ENCODE measurements around the gene RNGTT.

The RNGTT gene

DNA sequence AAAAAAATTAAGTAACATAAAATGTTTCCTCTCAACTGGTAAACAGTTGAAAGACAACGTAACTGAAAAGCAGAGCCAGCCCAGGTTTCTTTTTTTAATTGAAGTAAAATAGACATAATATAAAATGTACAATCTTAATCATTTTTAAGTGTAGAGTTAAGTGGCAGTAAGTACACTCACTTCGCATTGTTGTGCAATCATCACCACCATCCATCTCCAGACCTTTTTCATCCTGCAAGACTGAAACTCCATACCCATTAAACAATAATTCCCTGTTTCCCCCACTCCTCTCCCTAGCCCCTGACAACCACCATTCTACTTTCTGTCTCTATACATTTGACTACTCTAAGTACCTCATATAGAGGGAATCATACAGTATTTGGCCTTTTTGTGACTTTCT is 395.7 kb downstream of the RNGTT start:
- DNase-seq (ENCODE audit: extremely low read depth in 1 of 2, low read depth in 1 of 2), result no peak

DNA sequence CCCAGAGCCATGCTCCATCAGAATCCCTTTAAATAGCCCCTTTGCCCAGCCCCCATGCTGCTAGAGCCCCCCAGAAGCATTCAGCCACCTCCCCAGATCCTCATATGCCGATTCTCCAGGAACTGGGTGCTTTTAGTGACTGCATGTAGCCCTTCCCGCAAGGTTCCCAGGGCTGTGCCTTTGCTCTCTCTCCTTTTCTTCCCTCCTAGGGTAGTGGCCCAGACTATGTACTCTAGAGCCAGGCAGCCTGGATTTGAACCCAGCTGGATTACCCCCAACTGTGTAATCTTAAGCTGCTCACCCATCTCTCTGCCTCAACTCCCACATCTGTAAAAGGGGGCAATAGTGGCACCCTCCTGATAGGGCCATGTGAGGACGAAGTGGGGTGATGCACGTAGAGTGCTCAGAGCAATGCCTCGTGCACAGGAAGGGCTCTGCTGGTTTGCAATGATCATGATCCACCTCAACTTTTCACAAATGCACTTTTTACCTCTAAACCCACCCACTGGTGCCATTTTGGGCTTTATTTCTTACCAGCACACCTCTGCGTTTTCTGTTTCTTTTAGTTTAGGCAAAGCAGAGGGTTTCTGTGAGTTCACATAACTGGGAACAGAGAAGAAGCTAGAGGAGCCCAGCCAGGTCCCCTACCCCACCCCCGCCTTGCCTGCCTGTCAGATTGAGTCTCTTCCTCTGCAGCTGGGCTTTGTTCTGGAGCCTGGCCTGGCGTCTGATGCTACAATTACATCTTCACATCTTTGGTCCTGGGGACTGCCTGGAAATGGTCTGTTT is 396.5 kb downstream of the RNGTT start:
- no peak for DNase-seq (ENCODE audit: extremely low read depth in 1 of 2, low read depth in 1 of 2)

DNA sequence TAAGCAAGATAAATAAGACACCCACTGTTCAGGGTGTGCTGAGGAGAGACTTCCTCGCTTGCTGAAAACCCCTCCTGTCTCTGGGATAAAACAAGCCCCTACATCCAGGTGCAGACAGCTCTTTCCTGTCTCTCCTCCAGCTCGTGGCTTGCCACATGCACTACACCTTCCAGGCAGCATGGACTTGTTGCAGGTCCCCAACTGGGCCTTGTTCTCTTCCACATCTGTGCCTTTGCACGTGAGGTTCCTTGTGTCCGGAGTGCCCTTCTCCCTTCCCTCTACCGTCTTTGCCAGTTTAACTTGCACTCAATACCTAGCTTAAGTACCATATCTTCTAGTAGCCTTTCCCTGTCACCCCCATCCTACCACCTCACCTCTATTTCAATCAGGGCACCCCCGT is 397.6 kb downstream of the RNGTT start:
- no peak for DNase-seq (ENCODE audit: extremely low read depth in 1 of 2, low read depth in 1 of 2)

DNA sequence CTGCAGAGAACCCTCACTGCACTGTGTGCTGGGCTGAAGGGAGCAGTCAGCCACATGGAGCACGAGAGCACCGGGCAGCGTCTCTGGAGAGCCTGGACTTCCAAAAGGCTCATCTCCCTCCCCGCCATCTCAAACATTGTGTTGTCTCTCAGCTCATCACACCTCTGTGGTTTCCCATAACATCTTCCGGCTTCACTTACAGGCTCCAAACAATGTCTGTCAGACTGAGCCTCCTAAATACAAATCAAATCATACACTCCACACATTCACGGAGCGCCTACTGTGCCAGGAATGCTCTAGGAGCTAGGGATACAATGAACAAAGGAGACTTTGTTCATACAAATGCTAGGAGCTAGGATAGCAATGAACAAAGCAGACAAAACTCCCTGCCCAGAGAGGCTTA is 398.0 kb downstream of the RNGTT start:
- no peak for DNase-seq (ENCODE audit: extremely low read depth in 1 of 2, low read depth in 1 of 2)

DNA sequence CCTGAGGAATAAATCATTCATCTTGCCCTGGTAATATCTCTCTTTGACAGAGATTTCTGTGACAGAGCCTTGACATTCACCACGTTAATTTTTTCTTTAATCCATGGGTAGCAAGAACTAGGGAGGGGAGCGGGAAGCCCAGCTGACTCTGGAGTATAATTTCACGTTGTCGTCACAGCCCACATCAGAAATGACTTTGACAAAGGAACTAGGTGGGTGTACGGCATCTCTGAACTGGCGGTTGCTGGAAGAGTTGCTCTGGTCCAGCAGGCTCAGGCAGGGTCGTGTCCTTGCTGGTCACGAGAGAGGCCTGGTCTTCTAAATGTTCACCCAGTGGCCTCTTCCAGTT is 400.2 kb downstream of the RNGTT start:
- no peak for DNase-seq (ENCODE audit: extremely low read depth in 1 of 2, low read depth in 1 of 2)

DNA sequence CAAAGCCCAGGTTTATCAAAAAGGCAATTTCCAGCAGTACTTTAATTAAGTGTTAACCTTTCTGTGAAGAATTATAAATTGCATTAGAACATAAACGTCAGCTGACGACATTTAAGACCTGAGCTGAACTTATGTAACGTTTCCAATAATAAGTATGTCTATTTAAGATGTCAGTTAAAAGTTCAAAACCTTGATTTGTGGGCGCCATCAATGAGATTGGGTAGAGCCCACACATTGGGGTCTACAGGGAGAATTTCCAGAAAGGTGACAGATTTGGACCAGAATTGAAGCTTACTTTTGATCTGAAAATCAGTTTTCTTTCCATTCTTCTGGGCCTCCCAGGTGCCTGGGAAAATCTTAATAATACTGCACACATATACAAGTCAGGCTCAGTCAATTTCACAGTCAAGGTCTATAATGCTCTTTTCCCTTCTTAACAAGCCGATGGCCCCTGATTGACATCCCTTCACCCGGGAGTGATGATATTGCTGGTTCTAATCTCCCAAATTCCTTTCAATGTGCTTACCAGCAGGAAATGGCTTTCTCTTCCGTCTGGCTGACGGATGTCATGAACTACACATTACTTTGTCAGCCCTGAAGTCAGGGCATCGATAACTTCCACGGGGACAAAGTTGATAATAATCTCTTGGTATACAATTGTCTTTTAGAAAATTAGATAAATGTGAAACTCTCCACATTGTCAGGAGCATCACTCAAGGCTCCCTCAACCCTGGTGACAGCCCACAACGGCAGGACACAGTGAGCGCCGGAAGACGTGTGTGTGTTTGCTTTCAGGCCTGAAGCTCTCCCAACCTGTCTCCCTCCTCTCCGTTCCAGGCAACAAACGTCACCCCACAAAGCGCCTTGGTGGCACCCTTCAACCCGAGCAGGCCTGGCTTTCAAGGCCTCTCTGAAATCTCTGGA is 400.8 kb downstream of the RNGTT start:
- DNase-seq (ENCODE audit: extremely low read depth in 1 of 2, low read depth in 1 of 2), result no peak

DNA sequence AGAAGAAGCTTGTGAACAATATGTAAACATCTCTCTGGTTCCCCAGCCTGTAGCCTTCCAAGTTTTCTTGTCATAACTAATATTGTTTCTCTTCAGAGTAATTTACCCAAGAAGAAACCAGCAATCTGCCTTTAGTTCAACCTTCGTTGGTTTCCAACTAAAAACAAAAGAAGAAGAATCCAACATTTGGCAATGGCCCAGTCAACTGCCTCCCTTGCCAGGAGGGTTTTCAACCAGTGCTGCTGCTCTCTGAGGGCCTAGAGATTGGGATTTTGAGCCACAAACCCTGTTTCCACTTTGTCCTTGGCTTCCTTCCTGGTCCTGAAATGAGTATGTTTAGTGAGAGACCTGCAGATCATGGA is 401.5 kb downstream of the RNGTT start:
- no peak for DNase-seq (ENCODE audit: extremely low read depth in 1 of 2, low read depth in 1 of 2)

DNA sequence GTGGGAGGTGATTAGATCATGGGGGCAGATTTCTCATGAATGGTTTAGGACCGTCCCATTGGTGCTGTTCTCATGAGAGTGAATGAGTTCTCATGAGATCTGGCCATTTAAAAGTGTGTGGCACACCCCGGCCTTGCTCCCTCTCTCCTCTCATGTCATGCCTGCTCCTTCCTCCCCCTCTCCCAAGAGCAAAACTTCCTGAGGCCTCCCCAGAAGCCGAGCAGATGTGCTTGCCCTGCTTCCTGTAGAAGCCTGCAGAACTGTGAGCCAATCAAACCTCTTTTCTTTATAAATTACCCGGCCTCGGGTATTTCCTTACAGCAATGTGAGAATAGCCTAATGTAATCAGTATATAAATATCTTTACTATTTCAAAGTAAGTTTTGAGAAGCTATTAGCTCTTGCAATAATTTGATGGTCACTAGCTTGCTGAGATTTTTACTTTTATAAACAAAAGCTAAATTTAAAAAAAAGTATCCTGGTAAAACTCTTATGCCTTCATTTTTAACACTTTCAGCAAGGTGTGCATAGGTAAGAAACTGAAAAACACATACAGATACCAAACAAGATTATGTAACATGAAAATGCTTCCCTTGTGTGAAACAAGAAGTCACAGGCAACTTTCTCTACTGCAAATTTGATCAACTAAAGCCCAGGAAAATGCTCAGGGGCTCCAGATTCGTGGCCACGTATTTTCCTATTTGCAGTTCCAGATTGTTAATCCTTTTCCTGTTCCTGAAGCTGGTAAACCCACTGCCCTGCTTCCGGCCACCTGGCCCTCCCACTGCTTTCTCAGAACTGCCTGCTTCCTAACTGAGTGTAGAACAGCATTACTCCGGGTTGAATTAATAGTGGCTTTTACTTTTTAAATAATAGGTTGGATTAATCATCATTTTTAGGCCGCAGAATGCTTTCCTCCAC is 402.1 kb downstream of the RNGTT start:
- no peak for DNase-seq (ENCODE audit: extremely low read depth in 1 of 2, low read depth in 1 of 2)
